Fibroblast of lung (primary cell): ENCODE results near the gene E2F1. TPM values are rescaled to one million over a fixed set of nuclear protein-coding genes. Genes with fewer than 3 reads are reported as not detected.

ENCODE experiments used
- DNase-seq, 2 donors: peaks; one replicate each; pipeline versions ENCODE4 v3.0.0 to v3.0.0-alpha.2; 2010; ENCODE audit warnings: low read depth in 2 of 2
- H2AFZ ChIP-seq: 2 replicates; pipeline ENCODE4 v1.5.1; 2012; ENCODE audit warnings: low read length, control low read depth, inconsistent platforms
- H3K27ac ChIP-seq: 2 replicates; pipeline ENCODE4 v1.5.1; 2011; ENCODE audit warnings: low read length, control low read depth; ENCODE audit not compliant: insufficient read depth
- H3K27me3 ChIP-seq: 2 replicates; pipeline ENCODE4 v1.5.1; 2011; ENCODE audit warnings: mild to moderate bottlenecking, low read length; ENCODE audit not compliant: control insufficient read depth, insufficient read depth
- H3K36me3 ChIP-seq: 2 replicates; pipeline ENCODE4 v1.5.1; 2011; ENCODE audit warnings: low read length; ENCODE audit not compliant: control insufficient read depth, insufficient read depth
- H3K4me1 ChIP-seq: 2 replicates; pipeline ENCODE4 v1.5.1; 2011; ENCODE audit warnings: low read length; ENCODE audit not compliant: control insufficient read depth, insufficient read depth; ENCODE audit errors: extremely low read depth
- H3K4me2 ChIP-seq: 2 replicates; pipeline ENCODE4 v1.5.1; 2011; ENCODE audit warnings: low read length, control low read depth; ENCODE audit not compliant: insufficient read depth; ENCODE audit errors: extremely low read depth
- H3K4me3 ChIP-seq, 4 experiments: fragments of 200-600 bp in 1 of 4; sonication (generic) in 1 of 4; replicated peaks in 1 of 4; 2 replicates each; pipeline ENCODE4 v1.5.1; 2011 to 2016; ENCODE audit warnings: low read length in 4 of 4, low read depth in 3 of 4, mild to moderate bottlenecking in 3 of 4, control low read depth in 2 of 4, inconsistent platforms in 1 of 4, mixed read lengths in 1 of 4; ENCODE audit not compliant: insufficient read depth in 1 of 4; ENCODE audit errors: control extremely low read depth in 1 of 4
- H3K79me2 ChIP-seq: 2 replicates; pipeline ENCODE4 v1.5.1; 2012; ENCODE audit warnings: mild to moderate bottlenecking, low read length, inconsistent platforms; ENCODE audit not compliant: control insufficient read depth, insufficient read depth
- H3K9ac ChIP-seq: 2 replicates; pipeline ENCODE4 v1.5.1; 2011; ENCODE audit warnings: mild to moderate bottlenecking, low read length, control low read depth; ENCODE audit not compliant: insufficient read depth
- H3K9me3 ChIP-seq: 2 replicates; pipeline ENCODE4 v1.5.1; 2012; ENCODE audit warnings: low read depth, low read length; ENCODE audit not compliant: control insufficient read depth, insufficient read depth
- H4K20me1 ChIP-seq: 2 replicates; pipeline ENCODE4 v1.5.1; 2011; ENCODE audit warnings: low read length; ENCODE audit not compliant: control insufficient read depth, insufficient read depth; ENCODE audit errors: extremely low read depth
- CTCF ChIP-seq, 2 donors: IDR thresholded peaks in 1 of 2; conservative IDR thresholded peaks in 1 of 2; 1 replicate in 1 of 2; 2 replicates in 1 of 2; pipeline ENCODE4 v1.5.1; 2011 to 2012; ENCODE audit warnings: low read length in 2 of 2, control low read depth in 1 of 2, inconsistent platforms in 1 of 2, low read depth in 1 of 2, mild to moderate bottlenecking in 1 of 2
- EZH2 ChIP-seq: IDR thresholded peaks from 2 replicates; pipeline ENCODE4 v1.5.1; 2012; ENCODE audit warnings: low read length, control low read depth, mild to moderate bottlenecking; ENCODE audit errors: missing control alignments
- polyA plus RNA-seq, 2 donors: library from polyadenylated mRNA; depleted of rRNA in 1 of 2; stranded (reverse) in 1 of 2; unstranded in 1 of 2; fragments of >200 nt; gene quantifications; 2 replicates each; pipeline ENCODE4 v1.2.1, GENCODE V29; 2011 to 2012; ENCODE audit warnings: missing spikeins in 1 of 2
- total RNA-seq: library from RNA; depleted of rRNA; stranded (reverse); fragments of >200 nt; gene quantifications from 2 replicates; pipeline ENCODE4 v1.2.1, GENCODE V29; 2014

Gene E2F1
- total and polyA plus RNA-seq, 2 donors (not counting 1 experiment from before 2014, with no cell fraction given), result 2.1 to 3.5 TPM

GRCh38 chr20:33710681-33711445 is 24.7 kb upstream of the E2F1 start:
- DNase-seq, result no peak
- H3K27me3 ChIP-seq, result no peaks in the 10 kb centered on the region
- H4K20me1 ChIP-seq, result no peaks in the 10 kb centered on the region
- no peak overlapping the region for H3K27ac ChIP-seq
- peaks cover 3% of the 10 kb centered on the region for H3K4me1 ChIP-seq
- no peak for TF ChIP-seq EZH2
- no peak for TF ChIP-seq CTCF (conservative IDR thresholded peaks at IDR 0.05 in 1 of 2, IDR thresholded peaks at IDR 0.05 in 1 of 2; ENCODE audit: low read depth in 1 of 2, low read length in 2 of 2)
- H3K36me3 ChIP-seq, result peaks cover 2% of the 10 kb centered on the region
- H2AFZ ChIP-seq, result no peak overlapping the region
- H3K9ac ChIP-seq, result no peak overlapping the region
- H3K4me2 ChIP-seq, result no peak overlapping the region
- no peak overlapping the region for H3K4me3 ChIP-seq
- H3K9me3 ChIP-seq, result no peaks in the 10 kb centered on the region
- no peaks in the 10 kb centered on the region for H3K79me2 ChIP-seq

GRCh38 chr20:33709905-33710541 is 23.8 kb upstream of the E2F1 start:
- H3K4me1 ChIP-seq, result peaks cover 3% of the 10 kb centered on the region
- peaks cover 2% of the 10 kb centered on the region for H3K36me3 ChIP-seq
- no peak for TF ChIP-seq CTCF (conservative IDR thresholded peaks at IDR 0.05 in 1 of 2, IDR thresholded peaks at IDR 0.05 in 1 of 2; ENCODE audit: low read depth in 1 of 2, low read length in 2 of 2)
- no peak for TF ChIP-seq EZH2
- no peaks in the 10 kb centered on the region for H3K27me3 ChIP-seq
- no peaks in the 10 kb centered on the region for H4K20me1 ChIP-seq
- no peak overlapping the region for H3K4me3 ChIP-seq
- no peaks in the 10 kb centered on the region for H3K79me2 ChIP-seq
- no peak overlapping the region for H3K4me2 ChIP-seq
- no peak overlapping the region for H2AFZ ChIP-seq
- DNase-seq, result no peak
- H3K9me3 ChIP-seq, result no peaks in the 10 kb centered on the region
- H3K27ac ChIP-seq, result no peak overlapping the region
- no peak overlapping the region for H3K9ac ChIP-seq

GRCh38 chr20:33709398-33709797 is 23.2 kb upstream of the E2F1 start:
- H3K79me2 ChIP-seq, result no peaks in the 10 kb centered on the region
- no peaks in the 10 kb centered on the region for H3K27me3 ChIP-seq
- no peak overlapping the region for H3K27ac ChIP-seq
- TF ChIP-seq CTCF (conservative IDR thresholded peaks at IDR 0.05 in 1 of 2, IDR thresholded peaks at IDR 0.05 in 1 of 2; ENCODE audit: low read depth in 1 of 2, low read length in 2 of 2) (no peak), EZH2 (no peak)
- H2AFZ ChIP-seq, result no peak overlapping the region
- H3K4me3 ChIP-seq, result no peak overlapping the region
- no peak overlapping the region for H3K9ac ChIP-seq
- H3K36me3 ChIP-seq, result peaks cover 2% of the 10 kb centered on the region
- H3K4me1 ChIP-seq, result peaks cover 3% of the 10 kb centered on the region
- no peaks in the 10 kb centered on the region for H3K9me3 ChIP-seq
- DNase-seq, result no peak
- H4K20me1 ChIP-seq, result no peaks in the 10 kb centered on the region
- no peak overlapping the region for H3K4me2 ChIP-seq
